ENCODE results near the gene HMX1.

The HMX1 gene

DNA sequence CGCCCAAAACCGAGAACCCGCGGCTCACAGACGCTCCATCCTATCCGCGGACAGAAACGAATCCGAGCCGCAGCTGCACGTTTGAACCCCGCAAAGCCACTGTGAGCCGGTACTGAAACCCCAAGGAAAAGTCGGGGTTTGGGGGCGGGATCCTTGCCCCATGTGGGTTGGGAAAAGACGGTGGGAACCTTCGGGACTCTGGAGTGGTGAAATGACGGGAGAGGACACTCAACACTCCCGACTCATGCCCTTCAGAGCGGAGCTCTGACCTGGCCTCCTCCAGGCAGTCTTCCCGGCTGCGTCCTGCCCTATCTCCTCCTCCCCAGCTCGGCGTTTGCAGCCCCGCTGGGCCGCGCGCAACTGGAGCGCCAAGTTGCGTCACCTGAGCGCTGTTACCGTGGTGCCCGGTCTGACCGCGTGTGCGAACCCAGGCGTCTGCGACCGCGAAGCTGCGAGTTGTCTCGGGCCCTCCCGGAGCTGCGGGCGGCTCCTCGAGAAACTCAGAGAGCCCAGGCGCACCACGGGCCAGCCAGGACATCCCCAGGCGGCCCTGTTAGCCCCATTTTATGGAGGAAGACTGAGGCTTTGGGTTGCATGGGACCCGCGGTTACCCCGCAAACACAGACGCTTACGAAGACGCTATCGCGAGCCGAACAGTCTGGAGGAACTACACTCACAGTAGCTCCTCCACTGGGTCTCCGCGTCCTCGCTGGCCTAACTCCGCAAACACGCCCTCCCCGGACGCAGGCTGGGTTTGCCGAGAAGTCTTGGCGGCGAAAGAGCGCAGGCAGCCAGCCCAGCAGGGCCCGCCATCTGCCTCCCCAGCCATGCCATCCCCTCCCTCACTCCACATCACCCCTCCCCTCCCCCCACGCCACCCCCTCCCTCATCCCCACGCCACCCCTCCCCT, 20.3 kb upstream of the HMX1 start:
- H3K9me3 ChIP-seq (ENCODE audit: control insufficient read depth, insufficient read depth, low read length), result no peaks in the 10 kb centered on the region
- no peaks in the 10 kb centered on the region for H3K36me3 ChIP-seq (ENCODE audit: control insufficient read depth, insufficient read depth, low read length)
- no CpG with 5 or more reads among the region's 72 CpGs for WGBS (ENCODE audit: insufficient coverage, insufficient read length)
- DNase-seq (ENCODE audit: low read depth, low spot score), result no peak
- H3K4me1 ChIP-seq (ENCODE audit: control insufficient read depth, insufficient read depth, low read length), result peaks cover 2% of the 10 kb centered on the region
- peaks cover 85% of the 10 kb centered on the region for H3K27me3 ChIP-seq (ENCODE audit: control insufficient read depth, insufficient read depth, low read length)
- no peak overlapping the region for H3K27ac ChIP-seq (ENCODE audit: low read length)
- peak overlapping the region; percentile 3; the same call in 1 of the 2 replicates for H3K4me3 ChIP-seq (ENCODE audit: low read length)

DNA sequence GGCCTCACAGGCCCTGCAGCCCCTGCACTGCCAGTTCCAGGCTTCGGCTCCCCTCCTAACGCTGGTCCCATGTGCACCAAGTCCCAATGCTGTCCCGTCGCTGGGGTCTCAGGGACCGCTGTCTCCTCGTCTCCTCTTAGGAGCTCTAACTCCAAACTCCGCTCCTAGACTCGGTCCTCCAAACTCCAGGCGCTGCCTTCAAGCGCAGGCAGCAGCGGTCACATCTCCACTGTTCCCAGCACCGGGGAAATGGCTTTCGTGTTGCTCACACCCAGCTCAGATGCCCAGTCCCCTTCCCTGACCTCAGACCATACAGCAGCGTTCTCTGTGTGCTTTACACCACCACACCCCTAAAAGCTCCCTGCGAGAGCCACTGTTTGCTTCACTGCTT, 19.6 kb upstream of the HMX1 start:
- Histone ChIP-seq H3K4me1 (ENCODE audit: control insufficient read depth, insufficient read depth, low read length) (no peaks in the 10 kb centered on the region; the same call in 1 of the 2 replicates), H3K4me3 (ENCODE audit: low read length) (no peak overlapping the region), H3K9me3 (ENCODE audit: control insufficient read depth, insufficient read depth, low read length) (no peaks in the 10 kb centered on the region), H3K36me3 (ENCODE audit: control insufficient read depth, insufficient read depth, low read length) (no peaks in the 10 kb centered on the region), H3K27me3 (ENCODE audit: control insufficient read depth, insufficient read depth, low read length) (peaks cover 88% of the 10 kb centered on the region), H3K27ac (ENCODE audit: low read length) (no peak overlapping the region)
- DNase-seq (ENCODE audit: low read depth, low spot score), result no peak
- WGBS (ENCODE audit: insufficient coverage, insufficient read length), result no CpG with 5 or more reads among the region's 15 CpGs

DNA sequence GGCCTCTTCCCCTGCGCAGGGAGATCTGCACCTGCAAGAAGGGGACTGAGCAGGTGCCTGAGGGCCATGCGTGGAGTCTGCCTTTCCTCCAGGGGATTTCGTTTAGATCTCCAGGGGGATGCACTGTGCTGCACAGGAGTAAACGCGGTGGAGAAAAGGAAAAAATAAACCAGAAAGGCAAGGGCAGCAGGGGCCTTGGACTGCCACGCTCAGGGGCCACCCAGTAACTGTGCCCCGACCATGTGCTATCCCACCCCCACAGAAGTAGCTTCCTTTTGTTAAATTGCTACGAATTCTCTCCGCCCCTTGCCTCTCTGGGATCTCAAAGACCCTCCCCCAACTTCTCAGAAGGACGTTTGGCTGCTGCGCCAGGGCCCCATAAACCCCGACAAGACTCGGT, 17.2 kb upstream of the HMX1 start:
- Histone ChIP-seq H3K9me3 (ENCODE audit: control insufficient read depth, insufficient read depth, low read length) (no peaks in the 10 kb centered on the region), H3K4me1 (ENCODE audit: control insufficient read depth, insufficient read depth, low read length) (no peaks in the 10 kb centered on the region), H3K36me3 (ENCODE audit: control insufficient read depth, insufficient read depth, low read length) (no peaks in the 10 kb centered on the region), H3K27ac (ENCODE audit: low read length) (no peak overlapping the region), H3K27me3 (ENCODE audit: control insufficient read depth, insufficient read depth, low read length) (peaks cover 75% of the 10 kb centered on the region), H3K4me3 (ENCODE audit: low read length) (no peak overlapping the region)
- no CpG with 5 or more reads among the region's 13 CpGs for WGBS (ENCODE audit: insufficient coverage, insufficient read length)
- no peak for DNase-seq (ENCODE audit: low read depth, low spot score)

DNA sequence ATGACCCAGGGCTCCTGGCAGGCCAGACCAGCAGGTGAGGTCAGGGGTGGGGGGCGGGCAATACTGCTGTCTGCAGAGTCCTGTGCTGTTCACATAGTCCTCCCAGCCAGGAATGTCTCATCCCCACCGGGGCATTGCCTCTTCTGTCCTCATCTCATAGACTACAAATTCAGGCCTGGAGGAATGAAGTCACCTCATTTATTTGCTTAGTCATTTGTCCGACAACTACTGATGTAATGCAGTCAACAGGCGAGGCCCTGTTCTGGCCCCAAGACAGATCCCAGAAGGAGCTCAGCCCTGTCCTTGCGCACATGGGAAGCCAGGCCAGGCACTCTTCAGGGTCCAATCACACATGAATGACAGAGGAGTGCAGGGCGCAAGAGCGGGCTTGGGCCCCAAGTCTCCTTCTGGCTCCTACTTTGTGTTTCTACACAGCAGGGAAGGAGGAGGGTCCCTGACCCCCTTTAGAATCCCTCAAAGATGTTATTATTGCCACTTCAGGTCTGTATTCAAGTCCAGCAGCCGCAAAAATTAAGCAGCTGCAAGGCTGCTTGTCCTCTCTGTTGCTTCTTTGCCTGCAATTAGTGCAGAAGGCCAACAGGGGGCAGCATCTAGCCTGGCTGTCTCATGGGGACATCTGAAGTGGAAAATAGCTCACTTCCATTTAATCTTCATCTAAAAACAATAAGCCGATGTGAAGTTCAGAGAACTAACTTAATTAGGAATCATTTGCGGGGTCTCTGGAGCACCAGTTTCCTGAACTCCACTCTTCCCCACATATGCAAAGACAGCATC, 15.2 kb upstream of the HMX1 start:
- no CpG with 5 or more reads among the region's 10 CpGs for WGBS (ENCODE audit: insufficient coverage, insufficient read length)
- Histone ChIP-seq H3K36me3 (ENCODE audit: control insufficient read depth, insufficient read depth, low read length) (no peaks in the 10 kb centered on the region), H3K9me3 (ENCODE audit: control insufficient read depth, insufficient read depth, low read length) (no peaks in the 10 kb centered on the region), H3K4me3 (ENCODE audit: low read length) (no peak overlapping the region), H3K27me3 (ENCODE audit: control insufficient read depth, insufficient read depth, low read length) (peaks cover 56% of the 10 kb centered on the region), H3K4me1 (ENCODE audit: control insufficient read depth, insufficient read depth, low read length) (no peaks in the 10 kb centered on the region; the same call in 1 of the 2 replicates), H3K27ac (ENCODE audit: low read length) (no peak overlapping the region)
- DNase-seq (ENCODE audit: low read depth, low spot score), result no peak

DNA sequence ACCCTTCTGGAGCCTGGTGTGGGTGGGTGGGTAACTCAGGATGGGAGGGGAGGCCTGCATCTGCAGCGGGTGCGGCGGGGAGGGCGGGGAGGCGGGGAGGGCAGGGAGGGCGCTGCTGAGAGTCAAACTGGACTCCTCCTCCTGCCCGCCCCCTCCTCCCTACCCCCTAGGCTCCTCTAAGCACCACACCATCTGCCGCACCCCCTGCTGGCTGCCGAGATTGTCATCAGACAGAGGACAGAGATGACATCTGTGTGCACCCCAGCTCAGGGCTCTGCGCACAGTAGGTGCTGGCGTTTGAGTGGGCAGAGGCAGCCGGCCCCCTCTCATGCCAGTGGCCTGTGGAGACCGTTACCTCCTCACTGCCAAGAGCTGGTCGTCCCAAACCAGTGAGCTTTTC, 10.6 kb upstream of the HMX1 start:
- WGBS (ENCODE audit: insufficient coverage, insufficient read length), result no CpG with 5 or more reads among the region's 14 CpGs
- Histone ChIP-seq H3K4me1 (ENCODE audit: control insufficient read depth, insufficient read depth, low read length) (peaks cover 3% of the 10 kb centered on the region), H3K27ac (ENCODE audit: low read length) (no peak overlapping the region), H3K36me3 (ENCODE audit: control insufficient read depth, insufficient read depth, low read length) (no peaks in the 10 kb centered on the region), H3K27me3 (ENCODE audit: control insufficient read depth, insufficient read depth, low read length) (peaks cover 49% of the 10 kb centered on the region), H3K4me3 (ENCODE audit: low read length) (no peak overlapping the region), H3K9me3 (ENCODE audit: control insufficient read depth, insufficient read depth, low read length) (no peaks in the 10 kb centered on the region)
- no peak for DNase-seq (ENCODE audit: low read depth, low spot score)

DNA sequence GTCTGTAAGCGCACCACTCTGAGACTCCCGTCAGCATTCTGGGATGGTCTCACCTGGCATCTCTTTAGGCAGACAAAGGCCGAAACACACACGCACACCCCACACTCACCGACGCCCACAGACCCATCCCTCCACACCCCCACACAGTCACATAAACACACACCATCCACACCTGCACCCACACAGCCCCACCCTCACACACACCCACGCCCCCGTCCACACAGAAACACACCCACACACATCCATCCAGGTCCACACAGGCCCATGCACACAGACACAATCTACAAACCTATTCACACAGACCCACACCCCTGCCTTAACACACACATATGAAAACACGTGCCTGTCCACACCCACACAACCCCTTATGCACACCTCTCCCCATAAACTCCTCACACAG, 9.2 kb upstream of the HMX1 start:
- no CpG with 5 or more reads among the region's 9 CpGs for WGBS (ENCODE audit: insufficient coverage, insufficient read length)
- H3K9me3 ChIP-seq (ENCODE audit: control insufficient read depth, insufficient read depth, low read length), result no peaks in the 10 kb centered on the region
- H3K4me1 ChIP-seq (ENCODE audit: control insufficient read depth, insufficient read depth, low read length), result peaks cover 3% of the 10 kb centered on the region
- no peak for DNase-seq (ENCODE audit: low read depth, low spot score)
- H3K27ac ChIP-seq (ENCODE audit: low read length), result no peak overlapping the region
- H3K36me3 ChIP-seq (ENCODE audit: control insufficient read depth, insufficient read depth, low read length), result no peaks in the 10 kb centered on the region
- H3K27me3 ChIP-seq (ENCODE audit: control insufficient read depth, insufficient read depth, low read length), result peaks cover 59% of the 10 kb centered on the region
- H3K4me3 ChIP-seq (ENCODE audit: low read length), result no peak overlapping the region

DNA sequence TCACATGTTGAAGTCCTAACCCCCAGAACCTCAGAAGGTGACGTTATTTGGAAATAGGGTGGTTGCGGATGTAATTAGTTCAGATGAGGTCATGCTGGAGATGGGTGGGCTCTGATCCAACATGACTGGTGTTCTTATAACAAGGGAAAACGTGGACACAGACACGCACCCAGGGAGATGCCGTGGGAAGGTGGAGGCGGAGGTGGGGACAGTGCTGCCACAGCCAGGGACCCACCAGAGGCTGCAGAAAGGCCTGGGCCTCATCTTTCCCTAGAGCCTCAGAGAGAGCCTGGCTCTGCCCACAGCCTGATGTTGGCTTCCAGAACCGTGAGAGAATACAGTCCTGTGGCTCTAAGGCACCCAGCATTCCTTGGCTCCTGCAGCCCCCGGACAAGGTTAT, 7.9 kb upstream of the HMX1 start:
- Histone ChIP-seq H3K9me3 (ENCODE audit: control insufficient read depth, insufficient read depth, low read length) (no peaks in the 10 kb centered on the region), H3K4me3 (ENCODE audit: low read length) (no peak overlapping the region), H3K27ac (ENCODE audit: low read length) (no peak overlapping the region), H3K27me3 (ENCODE audit: control insufficient read depth, insufficient read depth, low read length) (peaks cover 67% of the 10 kb centered on the region), H3K4me1 (ENCODE audit: control insufficient read depth, insufficient read depth, low read length) (peaks cover 3% of the 10 kb centered on the region), H3K36me3 (ENCODE audit: control insufficient read depth, insufficient read depth, low read length) (no peaks in the 10 kb centered on the region)
- WGBS (ENCODE audit: insufficient coverage, insufficient read length), result no CpG with 5 or more reads among the region's 8 CpGs
- no peak for DNase-seq (ENCODE audit: low read depth, low spot score)

DNA sequence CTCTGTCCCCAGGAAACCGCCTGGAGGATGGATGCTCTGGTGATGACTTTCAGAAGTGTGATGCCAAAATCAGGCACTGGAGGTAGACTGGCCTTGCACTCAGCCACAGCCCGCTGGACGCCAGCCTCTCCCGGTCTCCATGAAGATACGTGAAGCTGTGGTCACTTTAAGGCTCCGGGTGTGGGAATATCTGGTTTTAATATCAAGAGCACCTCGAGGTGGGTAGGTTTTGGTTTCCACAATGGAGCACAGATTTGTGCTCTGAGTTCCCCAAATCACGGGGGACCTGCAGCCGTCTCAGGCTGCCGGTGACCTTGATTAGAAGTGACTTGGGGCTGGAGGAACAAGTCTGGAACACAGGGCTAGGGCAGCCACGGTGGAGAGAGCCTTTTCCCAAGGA, 6.8 kb upstream of the HMX1 start:
- Histone ChIP-seq H3K27me3 (ENCODE audit: control insufficient read depth, insufficient read depth, low read length) (peaks cover 75% of the 10 kb centered on the region), H3K9me3 (ENCODE audit: control insufficient read depth, insufficient read depth, low read length) (no peaks in the 10 kb centered on the region), H3K4me3 (ENCODE audit: low read length) (no peak overlapping the region), H3K27ac (ENCODE audit: low read length) (no peak overlapping the region), H3K36me3 (ENCODE audit: control insufficient read depth, insufficient read depth, low read length) (no peaks in the 10 kb centered on the region), H3K4me1 (ENCODE audit: control insufficient read depth, insufficient read depth, low read length) (peaks cover 3% of the 10 kb centered on the region)
- no CpG with 5 or more reads among the region's 11 CpGs for WGBS (ENCODE audit: insufficient coverage, insufficient read length)
- DNase-seq (ENCODE audit: low read depth, low spot score), result no peak

DNA sequence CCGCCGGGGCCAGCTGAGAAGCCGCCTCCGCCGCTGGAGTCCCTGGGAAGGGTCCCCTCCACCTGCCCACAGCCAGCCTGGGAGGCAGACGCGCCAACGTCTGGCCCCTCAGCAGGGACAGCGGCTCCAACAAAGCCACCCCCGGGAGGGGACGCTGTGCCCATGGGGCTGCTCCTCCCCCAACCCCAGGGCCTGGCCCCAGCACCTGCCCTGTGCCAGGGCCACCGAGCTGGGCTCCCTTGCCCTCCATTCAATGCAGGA, 6.1 kb upstream of the HMX1 start:
- no peak overlapping the region for H3K4me3 ChIP-seq (ENCODE audit: low read length)

DNA sequence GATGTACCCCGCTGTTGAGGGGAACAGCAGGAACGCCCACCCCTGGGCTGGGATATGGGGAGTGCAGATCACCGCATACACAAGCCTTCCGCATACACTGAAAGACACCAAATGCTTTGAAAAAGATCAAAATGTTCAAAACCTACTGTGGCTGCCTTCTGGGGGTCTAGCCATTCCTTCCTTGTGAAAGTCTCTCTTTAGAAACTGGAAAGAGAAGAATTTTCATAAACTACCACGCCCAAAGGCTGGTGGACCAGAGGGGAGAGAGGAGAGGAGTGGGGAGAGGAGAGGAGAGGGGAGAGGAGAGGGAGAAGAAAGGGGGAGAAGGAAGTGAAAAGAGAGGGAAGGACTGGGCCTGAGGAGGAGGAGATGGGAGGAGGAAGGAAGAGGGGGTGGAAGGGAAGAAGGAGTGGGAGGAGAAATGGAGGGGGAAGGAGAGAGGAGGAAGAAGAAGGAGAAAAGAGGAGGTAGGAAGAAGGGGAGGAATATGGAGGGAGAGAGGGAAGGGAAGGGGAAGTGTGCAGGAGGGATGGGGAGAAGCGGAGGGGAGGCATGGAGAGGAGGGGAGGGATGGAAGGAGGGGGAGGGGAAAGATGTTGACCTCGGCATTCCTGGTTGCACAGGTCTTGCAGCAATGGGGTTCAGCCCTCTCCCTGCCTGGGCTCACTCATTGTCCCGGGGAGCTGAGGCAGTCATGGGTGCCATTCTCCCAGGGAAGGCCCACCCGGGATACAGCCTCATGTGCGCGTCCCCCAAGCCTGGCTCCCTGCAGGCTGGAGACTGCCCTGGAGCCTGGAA, 5.5 kb upstream of the HMX1 start:
- DNase-seq (ENCODE audit: low read depth, low spot score), result no peak
- no CpG with 5 or more reads among the region's 11 CpGs for WGBS (ENCODE audit: insufficient coverage, insufficient read length)
- H3K4me3 ChIP-seq (ENCODE audit: low read length), result no peak overlapping the region
- no peaks in the 10 kb centered on the region for H3K9me3 ChIP-seq (ENCODE audit: control insufficient read depth, insufficient read depth, low read length)
- peaks cover 3% of the 10 kb centered on the region for H3K4me1 ChIP-seq (ENCODE audit: control insufficient read depth, insufficient read depth, low read length)
- no peaks in the 10 kb centered on the region for H3K36me3 ChIP-seq (ENCODE audit: control insufficient read depth, insufficient read depth, low read length)
- peaks cover 87% of the 10 kb centered on the region for H3K27me3 ChIP-seq (ENCODE audit: control insufficient read depth, insufficient read depth, low read length)
- no peak overlapping the region for H3K27ac ChIP-seq (ENCODE audit: low read length)

More for the DNA sequence above, 6.1 kb upstream of the HMX1 start:
- H3K9me3 ChIP-seq (ENCODE audit: control insufficient read depth, insufficient read depth, low read length), result no peaks in the 10 kb centered on the region
- peaks cover 3% of the 10 kb centered on the region for H3K4me1 ChIP-seq (ENCODE audit: control insufficient read depth, insufficient read depth, low read length)
- H3K27me3 ChIP-seq (ENCODE audit: control insufficient read depth, insufficient read depth, low read length), result peaks cover 82% of the 10 kb centered on the region
- DNase-seq (ENCODE audit: low read depth, low spot score), result no peak
- H3K27ac ChIP-seq (ENCODE audit: low read length), result no peak overlapping the region
- no peaks in the 10 kb centered on the region for H3K36me3 ChIP-seq (ENCODE audit: control insufficient read depth, insufficient read depth, low read length)
- WGBS (ENCODE audit: insufficient coverage, insufficient read length), result no CpG with 5 or more reads among the region's 12 CpGs

Measured in iPS DF 6.9 (cell line).